Stimulated activated naive CD4-positive, alpha-beta T cell treated with Interleukin-2 at 50 U/mL for 16 hours (primary cell): ENCODE data around the gene ASPG.

Source experiments
- DNase-seq: peaks from one replicate; lab custom pipeline; 2025; lab: John Stamatoyannopoulos, UW

ASPG gene

DNA sequence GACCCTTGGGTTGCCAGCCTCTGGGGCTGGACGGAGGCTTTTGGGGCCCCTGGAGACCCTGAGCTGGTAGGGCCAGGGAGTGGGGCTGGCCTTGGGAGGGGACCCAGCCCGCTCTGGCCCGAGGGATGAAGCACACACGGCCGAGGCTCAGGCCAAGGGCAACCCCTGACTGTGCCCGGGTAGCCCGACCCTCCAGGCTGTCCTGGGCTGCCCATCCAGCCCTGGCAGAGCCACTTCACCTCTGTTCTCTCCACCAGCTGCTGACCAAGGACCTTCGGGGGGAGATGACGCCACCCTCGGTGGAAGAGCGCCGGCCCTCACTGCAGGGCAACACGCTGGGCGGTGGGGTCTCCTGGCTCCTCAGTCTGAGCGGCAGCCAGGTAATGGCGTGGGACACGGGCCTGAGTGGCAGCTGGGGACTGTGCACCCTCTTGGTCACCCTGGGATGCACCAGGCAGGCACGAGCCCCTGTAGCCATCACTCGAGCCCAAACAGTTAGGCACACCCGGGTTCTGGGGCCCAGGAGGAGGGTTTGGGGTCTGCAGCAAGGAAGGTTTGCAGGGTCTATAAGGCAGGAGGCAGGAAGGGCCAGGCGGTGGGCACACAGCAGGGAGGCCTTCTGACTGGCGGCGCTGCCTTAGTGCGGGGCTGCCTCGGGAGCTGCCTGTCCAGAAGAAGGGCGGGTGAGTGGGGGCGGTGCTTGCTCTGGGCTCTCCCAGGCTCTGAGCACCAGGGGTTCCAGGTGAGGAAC lies 19.7 kb downstream of the ASPG start:
- no peak for DNase-seq

DNA sequence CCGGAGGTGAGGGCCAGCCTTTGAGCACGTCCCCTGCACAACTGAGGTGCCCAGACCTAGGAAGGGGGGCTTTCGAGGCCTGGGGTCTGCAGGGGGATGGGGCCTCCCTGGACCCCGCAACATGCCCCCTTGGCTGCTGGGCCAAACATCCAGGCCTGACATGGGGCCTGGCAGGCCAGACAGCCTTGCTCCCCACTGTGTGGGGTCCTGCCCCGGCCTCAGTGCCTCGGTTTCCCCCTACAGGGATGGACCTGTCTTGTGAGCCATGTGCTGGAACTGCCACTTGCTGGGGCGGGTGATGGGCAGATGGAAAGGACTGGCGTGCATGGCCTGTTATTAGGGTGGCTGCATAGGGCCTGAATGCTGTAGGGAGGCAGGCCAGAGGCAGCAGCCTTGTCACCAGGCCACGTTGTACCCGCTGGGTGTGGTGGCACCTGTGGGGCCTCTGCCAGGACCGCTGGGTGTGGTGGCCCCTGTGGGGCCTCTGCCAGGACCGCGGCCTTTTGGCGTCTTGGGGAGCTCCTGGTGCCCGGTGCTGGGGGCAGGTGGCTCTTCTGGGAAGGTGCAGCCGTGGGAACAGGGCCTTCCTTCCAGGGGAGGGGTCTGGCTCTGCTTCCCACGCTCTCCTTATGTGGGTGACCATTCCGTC lies 20.4 kb downstream of the ASPG start:
- no peak for DNase-seq

DNA sequence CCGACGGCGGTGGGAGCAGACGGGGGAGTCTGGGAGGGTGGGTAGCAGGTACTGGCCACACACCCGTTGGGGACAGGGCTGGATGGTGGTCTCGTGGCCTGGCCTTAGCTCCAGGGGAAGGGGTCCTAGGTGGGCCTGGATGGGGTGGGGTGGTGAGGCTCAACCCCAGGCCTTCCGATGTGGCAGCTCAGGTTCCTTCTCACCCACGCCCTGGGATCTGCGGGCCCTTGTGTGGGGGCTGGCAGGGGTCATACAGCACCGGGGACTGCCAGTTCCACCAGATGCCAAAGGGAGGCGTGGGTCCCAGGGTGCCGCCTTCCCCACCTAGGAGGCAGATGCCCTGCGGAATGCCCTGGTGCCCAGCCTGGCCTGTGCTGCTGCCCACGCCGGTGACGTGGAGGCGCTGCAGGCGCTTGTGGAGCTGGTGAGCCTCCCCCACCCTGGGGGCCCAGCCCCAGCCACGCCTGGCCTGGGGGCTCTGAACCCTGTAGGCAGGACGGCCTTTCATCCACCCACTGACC lies 21.0 kb downstream of the ASPG start:
- DNase-seq = no peak

DNA sequence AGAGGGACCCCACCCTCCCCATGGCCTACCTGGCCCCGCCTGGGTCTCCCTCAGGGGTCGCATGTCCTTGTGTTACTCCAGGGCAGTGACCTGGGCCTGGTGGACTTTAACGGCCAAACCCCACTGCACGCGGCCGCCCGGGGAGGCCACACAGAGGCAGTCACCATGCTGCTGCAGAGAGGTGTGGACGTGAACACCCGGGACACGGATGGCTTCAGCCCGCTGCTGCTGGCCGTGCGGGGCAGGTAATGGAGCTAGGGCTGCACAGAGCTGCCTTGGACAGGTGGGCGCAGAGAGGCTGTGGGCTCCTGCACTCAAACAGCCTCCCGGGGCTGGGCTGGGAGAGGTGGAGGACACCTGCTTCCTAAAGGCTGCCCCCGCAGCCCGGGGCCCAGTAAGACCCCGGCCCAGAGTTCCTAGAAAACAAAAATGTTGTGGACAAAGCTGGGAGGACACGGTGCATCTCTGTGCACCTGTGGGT lies 21.6 kb downstream of the ASPG start:
- DNase-seq = no peak

DNA sequence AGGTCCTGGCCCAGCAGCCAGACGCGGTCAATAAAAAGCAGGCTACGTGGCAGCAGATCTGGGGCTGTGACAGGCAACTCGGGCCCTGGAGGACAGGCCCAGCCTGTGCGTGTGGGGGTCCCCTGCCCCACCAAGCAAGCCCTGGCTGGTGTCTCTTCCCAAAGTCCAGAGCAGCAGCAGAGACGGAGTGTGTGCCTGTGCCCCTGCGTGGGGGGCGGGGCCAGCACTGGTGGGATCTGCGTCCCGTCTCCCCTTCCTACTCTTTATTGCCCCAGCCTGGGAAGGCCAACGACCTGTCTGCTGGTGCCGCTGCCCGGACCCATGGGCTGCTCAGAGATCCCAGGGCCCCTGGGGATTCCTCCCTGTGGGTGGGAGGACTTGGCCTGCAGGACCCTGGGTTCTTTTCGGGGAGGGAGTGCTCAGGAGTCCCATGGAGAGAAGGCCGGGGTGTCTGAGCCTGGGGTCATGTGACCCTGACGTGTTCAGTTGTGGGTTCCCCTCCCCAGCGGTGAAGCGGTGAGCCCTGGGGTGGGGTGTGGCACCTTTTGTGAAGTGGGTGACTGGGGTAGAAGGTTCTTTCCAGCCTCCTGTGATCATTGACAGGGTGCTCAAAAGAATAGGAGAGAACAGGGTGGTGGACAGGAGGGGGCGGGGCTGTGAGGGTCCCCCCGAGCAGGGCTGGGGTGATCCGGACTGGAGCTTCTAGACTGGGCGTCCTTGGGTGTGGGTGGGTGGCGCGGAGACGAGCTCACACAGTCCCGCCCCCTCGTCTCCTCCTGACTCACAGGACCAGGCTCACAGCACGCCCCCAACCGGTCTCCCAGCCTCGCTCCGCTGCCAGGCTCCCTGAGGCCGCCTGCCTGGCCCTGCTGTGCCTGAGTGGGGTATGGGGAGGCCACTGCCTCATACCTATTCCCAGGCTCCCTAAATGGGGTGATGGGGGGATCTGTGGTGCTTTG lies 22.4 kb downstream of the ASPG start:
- no peak for DNase-seq

DNA sequence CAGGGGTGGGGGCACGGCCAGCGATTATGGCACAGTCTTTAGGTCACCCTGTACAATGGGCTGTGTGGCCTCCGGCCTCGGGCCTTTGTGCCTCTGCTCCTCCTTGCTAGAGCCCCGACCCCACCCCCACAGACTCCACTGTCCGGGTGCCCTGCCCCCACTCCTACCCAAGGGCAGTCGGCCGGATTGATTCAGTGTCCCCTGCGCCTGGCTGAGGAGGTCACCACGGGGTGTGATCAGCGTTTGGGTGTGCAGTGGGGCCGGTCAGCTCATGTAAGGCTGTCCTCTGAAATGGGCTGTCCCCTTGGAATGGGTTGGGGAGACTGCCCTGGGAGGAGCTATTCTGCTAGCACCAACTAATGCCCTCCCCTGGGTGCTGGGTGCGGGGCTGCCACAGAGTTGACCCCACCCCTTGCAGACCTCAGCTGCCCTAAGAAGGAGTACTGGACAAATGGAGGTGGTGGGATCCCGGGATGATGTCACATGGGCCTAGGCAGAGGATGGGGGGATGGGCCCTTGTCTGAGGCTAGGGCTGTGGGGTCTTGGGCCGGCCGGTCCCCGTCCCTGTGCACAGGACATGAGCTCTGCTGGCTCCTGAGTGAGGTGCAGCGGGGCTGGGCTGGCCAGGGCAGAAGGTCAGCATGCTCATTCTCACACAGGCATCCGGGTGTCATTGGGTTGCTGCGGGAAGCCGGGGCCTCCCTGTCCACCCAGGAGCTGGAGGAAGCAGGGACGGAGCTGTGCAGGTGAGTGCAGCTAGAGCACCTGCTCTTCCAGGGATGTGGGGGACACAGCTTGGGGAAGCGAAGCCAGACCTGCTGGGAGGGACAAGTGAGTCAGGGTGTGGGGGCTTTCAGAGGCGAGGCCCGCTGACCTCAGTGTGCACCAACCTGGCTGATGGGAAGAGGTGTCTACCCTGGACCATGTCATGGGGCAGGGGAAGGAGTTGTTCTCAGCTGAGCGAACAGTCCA lies 23.4 kb downstream of the ASPG start:
- DNase-seq = no peak

DNA sequence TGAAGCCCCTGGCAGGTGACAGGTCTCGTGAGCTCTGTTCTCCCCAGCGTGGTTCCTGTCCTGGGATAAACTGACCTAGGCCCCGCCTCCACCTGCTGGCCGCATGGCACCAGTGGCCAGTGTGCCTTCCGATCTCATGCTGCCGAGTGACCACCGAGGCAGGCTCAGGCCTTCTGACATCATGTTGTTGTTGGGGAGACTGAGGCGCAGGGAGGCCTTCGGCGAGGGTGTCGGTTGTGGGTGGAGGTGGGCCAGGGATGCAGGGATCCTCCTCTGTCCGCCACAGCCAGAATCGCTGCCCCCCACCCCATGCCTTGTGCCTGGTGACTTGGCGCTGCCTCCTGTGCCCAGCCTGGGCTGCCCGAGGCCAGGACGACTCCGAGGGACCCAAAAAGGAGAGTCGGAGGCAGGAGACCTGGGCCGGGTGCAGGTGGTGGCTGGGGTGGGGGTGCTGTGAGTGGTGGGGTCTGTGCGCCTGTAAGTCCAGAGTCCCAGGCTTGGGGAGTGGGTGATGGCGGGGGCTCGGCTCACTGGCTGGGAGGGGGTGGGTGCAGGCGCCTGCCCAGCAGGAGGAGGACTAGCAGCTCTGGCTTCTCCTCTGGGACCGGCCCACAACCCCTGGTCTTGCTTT lies 24.3 kb downstream of the ASPG start:
- no peak for DNase-seq

DNA sequence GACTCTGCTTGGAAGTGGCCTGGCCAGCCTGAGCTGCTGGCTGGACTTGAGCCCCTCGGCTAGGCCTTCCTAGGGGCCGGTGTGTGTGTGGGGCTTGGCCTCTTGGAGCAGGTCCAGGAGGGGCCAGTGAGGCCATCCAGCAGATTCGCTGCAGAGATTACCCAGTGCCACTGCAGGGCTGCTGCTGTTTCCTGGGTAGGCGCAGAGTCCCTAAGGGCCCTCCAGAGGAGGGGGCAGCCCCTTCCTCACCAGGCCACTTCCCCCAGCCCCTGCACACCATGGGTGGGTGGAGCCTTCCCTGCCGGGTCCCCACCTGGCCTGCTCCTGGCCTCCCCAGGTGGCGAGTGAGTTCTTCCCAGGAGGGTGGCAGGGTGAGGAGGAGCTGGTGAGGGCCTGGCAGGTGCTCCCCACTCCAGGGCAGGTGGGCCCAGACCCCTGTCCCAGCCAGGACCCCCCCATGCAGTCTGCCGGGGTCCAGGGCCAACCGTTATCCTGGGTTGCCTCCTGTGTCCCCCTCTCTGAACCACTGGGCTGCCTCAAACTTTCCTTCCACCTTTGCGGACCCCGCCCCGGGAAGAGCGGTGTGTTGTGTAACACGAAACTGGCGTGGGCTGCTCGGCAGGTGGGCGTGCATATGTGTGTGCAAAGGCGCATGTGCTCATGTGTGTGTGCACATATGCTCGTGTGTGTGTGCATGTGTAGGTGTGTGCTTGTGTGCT lies 25.1 kb downstream of the ASPG start:
- DNase-seq = no peak

DNA sequence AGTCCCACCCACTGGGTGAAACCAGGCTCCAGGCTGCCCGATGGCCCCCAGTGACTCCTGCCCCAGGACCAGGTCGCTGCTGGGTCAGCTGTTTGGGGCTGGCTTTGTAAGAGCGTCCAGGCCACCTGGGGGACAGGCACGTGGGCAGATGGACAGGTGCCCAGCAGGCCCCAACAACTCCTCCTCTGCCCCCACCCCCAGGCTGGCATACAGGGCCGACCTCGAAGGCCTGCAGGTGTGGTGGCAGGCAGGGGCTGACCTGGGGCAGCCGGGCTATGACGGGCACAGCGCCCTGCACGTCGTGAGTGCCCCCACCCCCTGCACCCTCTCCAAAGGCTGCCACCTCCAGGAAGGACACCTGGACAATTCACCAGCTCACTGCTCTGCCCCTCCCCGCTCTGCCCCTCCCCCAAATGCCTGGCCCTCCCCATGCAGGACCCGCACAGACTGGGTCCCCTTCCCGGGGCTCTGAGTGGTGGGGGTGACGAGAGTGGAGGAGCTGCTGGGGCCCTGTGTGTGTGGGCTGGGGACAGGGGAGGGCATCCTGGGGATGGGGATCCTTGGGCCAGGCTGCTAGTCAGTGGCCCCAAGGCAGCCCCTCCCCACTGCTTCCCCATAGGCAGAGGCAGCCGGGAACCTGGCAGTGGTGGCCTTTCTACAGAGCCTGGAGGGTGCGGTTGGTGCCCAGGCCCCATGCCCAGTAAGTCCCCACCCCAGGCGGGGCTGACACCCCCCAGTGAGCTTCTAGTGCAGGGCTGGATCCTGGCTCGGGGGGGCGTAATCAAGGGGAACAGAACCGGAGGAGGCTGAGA lies 26.0 kb downstream of the ASPG start:
- DNase-seq = no peak

DNA sequence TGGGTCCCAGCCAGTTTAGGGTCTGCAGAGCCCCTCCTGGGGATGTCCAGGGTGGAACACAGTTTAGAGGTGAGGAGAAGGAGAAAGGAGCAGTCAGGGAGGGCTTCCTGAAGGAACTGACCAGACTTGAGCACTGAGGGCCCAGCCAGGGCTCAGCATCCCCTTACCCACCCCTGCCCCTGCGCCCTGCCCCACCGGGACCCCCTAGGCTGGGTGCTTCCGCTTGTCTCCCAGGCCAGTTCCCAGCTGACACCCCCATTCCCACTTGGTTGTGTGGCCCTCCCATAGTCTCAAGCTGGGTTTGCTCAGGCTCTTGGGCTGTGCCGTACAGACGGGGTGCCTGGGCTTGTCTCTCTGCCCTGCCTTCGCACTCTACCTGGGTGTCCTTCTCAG lies 26.6 kb downstream of the ASPG start:
- DNase-seq = no peak

DNA sequence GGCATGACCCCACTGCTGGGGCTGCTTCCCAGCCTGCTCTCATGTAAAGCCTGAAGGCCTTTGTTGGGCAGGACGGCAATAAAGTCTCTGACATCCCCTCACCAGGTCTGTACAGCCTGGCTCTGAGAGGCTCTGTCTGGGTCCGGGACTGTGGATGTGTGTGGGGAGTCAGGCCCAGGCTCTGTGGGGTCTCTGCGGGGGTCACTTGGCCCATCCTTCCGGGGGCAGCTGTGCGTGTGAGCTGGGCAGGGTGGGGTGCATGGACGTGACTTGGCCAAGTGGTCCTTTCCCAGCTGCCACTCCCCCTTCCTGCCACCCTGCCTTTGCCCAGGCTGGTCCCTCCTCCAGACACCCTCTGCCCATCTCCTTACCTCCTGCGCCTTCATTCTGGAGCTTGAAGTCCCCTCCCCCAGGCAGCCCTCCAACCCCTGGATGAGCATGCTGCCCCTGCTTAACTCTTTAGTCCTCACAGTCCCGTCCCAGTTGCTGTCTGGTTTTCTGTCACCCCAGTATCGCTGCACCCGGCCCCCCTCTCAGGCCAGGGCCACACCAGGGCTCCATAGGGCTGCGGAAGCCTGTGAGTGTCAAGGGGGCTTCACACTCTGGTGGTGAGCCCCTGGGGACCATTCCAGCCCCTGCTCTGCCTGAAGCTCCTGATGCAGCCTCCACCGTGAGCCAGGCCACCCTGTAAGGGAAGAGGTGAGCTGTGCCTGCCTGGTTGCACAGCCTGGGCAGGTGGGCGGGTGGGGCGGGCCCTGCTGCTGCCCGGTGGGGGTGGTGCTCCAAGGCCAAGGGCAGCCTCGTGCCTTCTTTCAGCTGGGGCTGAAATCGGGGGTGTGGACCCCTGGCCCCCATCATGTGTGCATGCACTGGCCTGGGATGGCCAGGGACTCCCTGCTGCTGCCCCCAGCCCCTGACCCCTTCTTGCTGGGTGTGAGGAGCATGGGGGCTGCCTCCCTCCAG lies 27.4 kb downstream of the ASPG start:
- no peak for DNase-seq

DNA sequence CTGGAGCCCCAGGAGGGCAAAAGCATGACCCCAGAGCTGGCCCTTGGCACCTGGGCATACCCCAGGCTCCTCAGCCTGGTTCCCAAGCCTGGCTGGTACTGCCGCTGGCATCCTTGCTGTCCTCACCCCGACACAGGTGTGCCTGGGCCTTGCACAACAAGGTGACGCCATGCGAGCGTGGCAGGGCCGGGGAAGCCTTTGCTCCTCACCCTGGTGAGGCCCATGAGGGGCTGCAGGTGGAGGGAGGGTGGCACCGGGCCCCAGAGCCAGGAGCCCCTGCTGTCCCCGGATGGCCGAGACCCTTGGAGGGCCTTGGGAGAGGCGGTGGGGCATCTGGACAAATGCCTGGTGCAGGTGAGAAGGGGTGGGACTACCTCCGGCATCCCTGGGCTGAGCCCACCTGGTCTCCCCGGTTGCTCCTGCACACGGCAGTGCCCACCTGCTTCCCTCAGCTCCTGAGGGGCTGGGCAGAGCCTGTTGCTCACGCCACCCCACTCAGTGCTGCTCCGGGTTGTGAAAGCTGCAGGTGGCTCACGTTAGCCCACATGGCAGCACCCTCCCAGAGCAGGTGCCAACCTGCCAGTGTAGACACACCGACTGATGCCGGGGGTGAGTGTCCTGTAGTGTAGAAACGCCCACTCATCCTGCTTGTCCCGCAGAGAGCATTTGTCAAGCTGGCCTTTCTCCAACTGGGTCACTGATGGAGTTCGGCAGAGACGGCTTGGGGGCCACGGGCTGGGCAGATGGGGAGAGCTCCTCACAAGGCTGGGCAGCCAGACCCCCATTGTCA lies 28.3 kb downstream of the ASPG start:
- no peak for DNase-seq

DNA sequence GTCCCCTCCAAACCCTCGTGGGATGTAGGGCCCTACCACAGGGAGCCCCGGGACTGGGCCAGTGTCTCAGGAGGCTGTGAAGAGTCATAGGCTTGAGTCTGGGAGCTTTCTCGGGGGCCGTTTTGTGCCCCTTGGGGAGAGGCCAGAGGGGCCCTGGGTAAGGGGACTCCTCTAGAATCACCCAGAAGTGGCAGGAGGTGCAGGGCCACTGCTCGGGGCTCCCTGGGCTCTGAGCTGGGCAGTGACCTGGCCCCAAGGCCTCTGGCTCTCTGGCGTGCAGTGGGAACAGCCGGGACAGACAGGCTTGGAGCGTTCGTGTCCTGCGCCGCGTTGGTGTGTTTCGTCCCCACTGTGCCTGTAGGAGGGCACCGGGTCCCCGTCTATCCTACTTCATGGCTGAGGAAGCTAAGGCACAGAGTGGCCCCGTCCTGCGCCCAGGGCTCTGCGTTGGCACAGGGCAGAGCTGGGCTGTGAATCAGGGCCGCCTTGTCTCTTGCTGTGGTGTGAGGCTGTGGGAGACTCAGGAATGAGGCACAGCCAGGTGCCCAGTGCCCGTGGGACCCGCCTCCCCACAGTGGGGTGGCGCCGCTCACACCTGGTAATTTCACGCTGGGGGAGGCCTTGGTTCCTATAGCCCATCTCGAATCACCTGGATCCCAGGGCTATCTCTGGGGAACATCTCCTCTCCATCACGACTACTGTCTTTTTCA lies 29.1 kb downstream of the ASPG start:
- DNase-seq = no peak

DNA sequence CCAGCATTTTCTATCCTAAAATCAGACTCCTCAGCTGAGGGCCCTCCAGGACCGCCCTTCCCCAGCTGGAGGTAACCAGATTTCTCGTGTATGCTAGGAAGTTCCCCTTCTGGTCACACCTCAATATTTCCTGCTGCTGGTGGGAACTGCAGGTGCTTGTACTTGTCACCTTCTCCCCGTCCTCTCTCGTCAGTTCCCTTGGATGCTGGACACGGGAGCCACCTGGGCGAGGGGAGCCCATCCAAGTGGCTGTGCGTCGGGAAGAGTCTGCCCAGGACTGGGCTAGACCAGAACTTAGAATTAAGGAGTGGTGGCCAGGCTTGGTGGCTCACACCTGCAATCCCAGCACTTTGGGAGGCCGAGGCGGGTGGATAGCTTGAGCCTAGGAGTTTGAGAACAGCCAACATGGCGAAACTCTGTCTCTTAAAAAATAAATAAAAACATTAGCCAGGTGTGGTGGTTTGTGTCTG lies 29.7 kb downstream of the ASPG start:
- no peak for DNase-seq

DNA sequence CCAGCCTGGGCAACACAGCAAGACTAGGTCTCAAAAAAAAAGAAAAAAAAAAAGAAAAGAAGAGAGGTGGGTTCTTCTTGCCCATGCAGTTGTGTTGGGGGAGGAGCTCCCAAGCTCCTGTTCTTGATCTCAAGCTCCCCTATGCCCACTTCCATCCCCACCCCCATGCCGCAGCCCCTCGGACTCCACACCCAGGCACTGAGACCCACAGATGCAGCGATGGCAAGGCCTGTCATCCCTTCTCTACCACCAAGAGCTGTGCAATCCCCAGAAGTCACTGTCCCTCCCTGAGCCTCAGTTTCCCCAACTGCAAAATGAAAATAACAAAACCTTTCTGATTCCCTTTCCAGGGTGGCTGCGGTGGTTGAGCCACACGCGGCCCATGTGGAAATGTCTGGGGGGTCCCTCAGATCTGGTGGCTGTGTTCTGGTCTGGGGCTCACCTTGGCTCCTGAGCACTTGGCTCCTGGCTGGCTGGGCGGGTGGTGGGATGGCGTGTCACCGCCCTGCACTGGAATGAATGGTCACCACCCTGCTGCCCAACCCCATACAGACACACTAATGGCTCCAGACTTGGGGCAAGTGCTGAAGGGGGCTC lies 30.3 kb downstream of the ASPG start:
- DNase-seq = no peak

DNA sequence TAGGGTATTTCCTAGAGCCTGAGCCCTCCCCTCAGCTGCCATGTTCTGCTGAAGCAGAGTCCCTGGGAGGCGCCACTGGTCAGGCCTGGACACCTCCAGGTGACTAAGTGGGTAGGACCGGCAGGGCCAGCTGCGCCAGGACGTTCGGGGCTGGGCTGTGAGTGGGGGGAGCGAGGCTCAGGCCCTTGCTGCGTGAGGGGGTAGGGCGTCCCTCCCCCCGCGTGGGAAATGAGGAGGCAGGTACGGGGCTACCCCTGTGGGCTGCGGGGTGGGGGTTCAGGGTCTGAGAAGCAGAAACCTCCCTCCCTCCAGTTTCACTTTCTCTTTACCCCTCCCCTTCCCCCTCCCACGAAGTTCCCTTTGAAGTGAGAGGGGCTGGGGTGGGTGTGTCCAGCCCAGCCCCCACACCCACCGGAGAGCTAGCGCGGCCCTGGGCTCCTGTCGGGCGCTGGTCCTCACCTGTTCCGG lies 30.8 kb downstream of the ASPG start:
- DNase-seq = no peak
